ENCODE results near the gene RPS15A.
"Not testable (repeated sequence)": the region's sequence is repeated elsewhere in the genome, so short reads cannot be mapped to it uniquely, and the experiment has no call there.

DNA sequence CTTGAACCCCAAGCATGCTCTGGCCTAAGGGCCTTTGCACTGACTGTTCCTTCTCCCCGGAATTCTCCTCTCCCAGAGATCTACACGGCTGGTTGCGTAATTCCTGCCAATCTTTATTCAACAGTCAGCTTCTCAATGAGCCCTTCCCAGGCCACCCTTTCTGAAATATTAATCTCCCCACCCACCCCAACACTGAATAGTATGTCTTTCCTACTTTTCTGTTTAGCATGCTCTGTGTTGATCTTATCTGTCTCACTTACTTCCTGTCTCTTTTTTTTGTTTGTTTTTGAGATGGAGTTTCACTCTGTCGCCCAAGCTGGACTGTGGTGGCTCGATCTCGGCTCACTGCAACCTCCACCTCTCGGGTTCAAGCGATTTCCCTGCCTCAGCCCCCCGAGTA lies 33.5 kb downstream of the RPS15A start:
- TF ChIP-seq, protein P1, sequence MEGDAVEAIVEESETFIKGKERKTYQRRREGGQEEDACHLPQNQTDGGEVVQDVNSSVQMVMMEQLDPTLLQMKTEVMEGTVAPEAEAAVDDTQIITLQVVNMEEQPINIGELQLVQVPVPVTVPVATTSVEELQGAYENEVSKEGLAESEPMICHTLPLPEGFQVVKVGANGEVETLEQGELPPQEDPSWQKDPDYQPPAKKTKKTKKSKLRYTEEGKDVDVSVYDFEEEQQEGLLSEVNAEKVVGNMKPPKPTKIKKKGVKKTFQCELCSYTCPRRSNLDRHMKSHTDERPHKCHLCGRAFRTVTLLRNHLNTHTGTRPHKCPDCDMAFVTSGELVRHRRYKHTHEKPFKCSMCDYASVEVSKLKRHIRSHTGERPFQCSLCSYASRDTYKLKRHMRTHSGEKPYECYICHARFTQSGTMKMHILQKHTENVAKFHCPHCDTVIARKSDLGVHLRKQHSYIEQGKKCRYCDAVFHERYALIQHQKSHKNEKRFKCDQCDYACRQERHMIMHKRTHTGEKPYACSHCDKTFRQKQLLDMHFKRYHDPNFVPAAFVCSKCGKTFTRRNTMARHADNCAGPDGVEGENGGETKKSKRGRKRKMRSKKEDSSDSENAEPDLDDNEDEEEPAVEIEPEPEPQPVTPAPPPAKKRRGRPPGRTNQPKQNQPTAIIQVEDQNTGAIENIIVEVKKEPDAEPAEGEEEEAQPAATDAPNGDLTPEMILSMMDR (conservative IDR thresholded peaks at IDR 0.05; ENCODE audit: low read depth, low read length) = not testable (repeated sequence)
- TF ChIP-seq EZH2 (IDR thresholded peaks at IDR 0.05; ENCODE audit: borderline replicate concordance, low read depth, low read length, poor library complexity, severe bottlenecking) = not testable (repeated sequence)
